NCI-H2196 treated with DMSO at 0.1 percent for 48 hours (cell line): ENCODE data around the gene RNASEH1.
"Not testable (repeated sequence)": the region's sequence is repeated elsewhere in the genome, so short reads cannot be mapped to it uniquely, and the experiment has no call there.

ENCODE experiments used
- DNase-seq: peaks from one replicate; lab custom pipeline; 2025; ENCODE audit not compliant: unreplicated experiment; lab: John Stamatoyannopoulos, UW

Gene RNASEH1

GRCh38 chr2:3594493-3595281 is 36.6 kb upstream of the RNASEH1 start, which contains the start of gene COLEC11:
Gene COLEC11 (plus strand): TSS chr2:3595112. CDS start chr2:3604341, 9,229 bp downstream.
- DNase-seq = no peak

- no peak for DNase-seq
Observed at GRCh38 chr2:3589086-3589485, 31.0 kb upstream of the RNASEH1 start.

GRCh38 chr2:3588084-3588483 is 30.0 kb upstream of the RNASEH1 start:
- no peak for DNase-seq

GRCh38 chr2:3587432-3587831 is 29.3 kb upstream of the RNASEH1 start:
- DNase-seq = no peak

GRCh38 chr2:3587021-3587420 is 28.9 kb upstream of the RNASEH1 start:
- DNase-seq = no peak

GRCh38 chr2:3586220-3586619 is 28.1 kb upstream of the RNASEH1 start:
- DNase-seq = no peak

- DNase-seq = no peak
Observed at GRCh38 chr2:3585261-3586109, 27.4 kb upstream of the RNASEH1 start.

GRCh38 chr2:3584608-3585260 is 26.6 kb upstream of the RNASEH1 start:
- no peak for DNase-seq

GRCh38 chr2:3584076-3584475 is 25.9 kb upstream of the RNASEH1 start:
- DNase-seq = no peak

- no peak for DNase-seq
Observed at GRCh38 chr2:3581367-3582262, 23.5 kb upstream of the RNASEH1 start.

- no peak for DNase-seq
Observed at GRCh38 chr2:3580449-3580848, 22.3 kb upstream of the RNASEH1 start.

- DNase-seq = no peak
Observed at GRCh38 chr2:3578987-3579386, 20.9 kb upstream of the RNASEH1 start.

GRCh38 chr2:3576263-3576630 is 18.1 kb upstream of the RNASEH1 start:
- DNase-seq = not testable (repeated sequence)

- DNase-seq = no peak
Observed at GRCh38 chr2:3575534-3576262, 17.6 kb upstream of the RNASEH1 start.

GRCh38 chr2:3574155-3574554 is 16.0 kb upstream of the RNASEH1 start:
- no peak for DNase-seq

GRCh38 chr2:3572620-3573019 is 14.5 kb upstream of the RNASEH1 start:
- no peak for DNase-seq

- DNase-seq = no peak
Observed at GRCh38 chr2:3571284-3571683, 13.2 kb upstream of the RNASEH1 start.

- not testable (repeated sequence) for DNase-seq
Observed at GRCh38 chr2:3569656-3570055, 11.5 kb upstream of the RNASEH1 start.

GRCh38 chr2:3566806-3567205 is 8.7 kb upstream of the RNASEH1 start:
- DNase-seq = no peak

- no peak for DNase-seq
Observed at GRCh38 chr2:3565117-3565516, 7.0 kb upstream of the RNASEH1 start.
